ENCODE measurements around the gene DDX25.
"Not testable (repeated sequence)": the region's sequence is repeated elsewhere in the genome, so short reads cannot be mapped to it uniquely, and the experiment has no call there.

The DDX25 gene

GRCh38 chr11:125903711-125904659 is at the start of gene DDX25:
DDX25 (plus strand) TSS chr11:125904508; CDS start chr11:125904518, 10 bp downstream.
- DNase-seq (ENCODE audit: low read depth): no peak

- not testable (repeated sequence) for DNase-seq (ENCODE audit: low read depth)
Observed at GRCh38 chr11:125857670-125858069, 46.6 kb upstream of the DDX25 start.

GRCh38 chr11:125862786-125863185 is 41.5 kb upstream of the DDX25 start:
- not testable (repeated sequence) for DNase-seq (ENCODE audit: low read depth)

- not testable (repeated sequence) for DNase-seq (ENCODE audit: low read depth)
Observed at GRCh38 chr11:125865354-125865753, 39.0 kb upstream of the DDX25 start.

- no peak for DNase-seq (ENCODE audit: low read depth)
Observed at GRCh38 chr11:125869521-125869920, 34.8 kb upstream of the DDX25 start.

- no peak for DNase-seq (ENCODE audit: low read depth)
Observed at GRCh38 chr11:125871391-125872137, 32.7 kb upstream of the DDX25 start.

- DNase-seq (ENCODE audit: low read depth): no peak
Observed at GRCh38 chr11:125872138-125872491, 32.2 kb upstream of the DDX25 start.

GRCh38 chr11:125873881-125874555 is 30.3 kb upstream of the DDX25 start:
- no peak for DNase-seq (ENCODE audit: low read depth)

- DNase-seq (ENCODE audit: low read depth): no peak
Observed at GRCh38 chr11:125874556-125875124, 29.7 kb upstream of the DDX25 start.

- DNase-seq (ENCODE audit: low read depth): no peak
Observed at GRCh38 chr11:125881291-125881690, 23.0 kb upstream of the DDX25 start.

GRCh38 chr11:125883375-125883774 is 20.9 kb upstream of the DDX25 start:
- no peak for DNase-seq (ENCODE audit: low read depth)

- no peak for DNase-seq (ENCODE audit: low read depth)
Observed at GRCh38 chr11:125886997-125887372, 17.3 kb upstream of the DDX25 start.

- peak; percentile 92 for DNase-seq (ENCODE audit: low read depth)
Observed at GRCh38 chr11:125887373-125888324, 16.7 kb upstream of the DDX25 start, which contains the start of gene HYLS1. HYLS1 (plus strand) TSS chr11:125887668; CDS start chr11:125899369, 11,701 bp downstream.

GRCh38 chr11:125890447-125891100 is 13.7 kb upstream of the DDX25 start:
- no peak for DNase-seq (ENCODE audit: low read depth)

GRCh38 chr11:125892071-125892470 is 12.2 kb upstream of the DDX25 start:
- DNase-seq (ENCODE audit: low read depth): no peak

- no peak for DNase-seq (ENCODE audit: low read depth)
Observed at GRCh38 chr11:125892994-125893393, 11.3 kb upstream of the DDX25 start.

- DNase-seq (ENCODE audit: low read depth): no peak
Observed at GRCh38 chr11:125901872-125902271, 2.4 kb upstream of the DDX25 start.

- DNase-seq (ENCODE audit: low read depth): no peak
Observed at GRCh38 chr11:125902277-125902926, 1.9 kb upstream of the DDX25 start.

GRCh38 chr11:125902927-125903710 is 1.2 kb upstream of the DDX25 start, which contains the start of gene PUS3:
PUS3 (minus strand) TSS chr11:125903206; CDS start chr11:125896284, 6,922 bp downstream.
- peak; percentile 74 for DNase-seq (ENCODE audit: low read depth)
